Measurements from ENCODE around the gene RTTN.
"Not testable (repeated sequence)": the region's sequence is repeated elsewhere in the genome, so short reads cannot be mapped to it uniquely, and the experiment has no call there.

The RTTN gene

GRCh38 chr18:70149156-70149555, 56.3 kb downstream of the RTTN start:
- no peak for DNase-seq (ENCODE audit: low spot score)

- DNase-seq (ENCODE audit: low spot score): no peak
Observed at GRCh38 chr18:70148039-70148938, 57.2 kb downstream of the RTTN start.

- no peak for DNase-seq (ENCODE audit: low spot score)
Observed at GRCh38 chr18:70146174-70146573, 59.3 kb downstream of the RTTN start.

- no peak for DNase-seq (ENCODE audit: low spot score)
Observed at GRCh38 chr18:70142001-70142400, 63.5 kb downstream of the RTTN start.

GRCh38 chr18:70139138-70139537, 66.3 kb downstream of the RTTN start:
- DNase-seq (ENCODE audit: low spot score): no peak

GRCh38 chr18:70135604-70136003, 69.9 kb downstream of the RTTN start:
- DNase-seq (ENCODE audit: low spot score): no peak

- DNase-seq (ENCODE audit: low spot score): no peak
Observed at GRCh38 chr18:70132999-70133398, 72.5 kb downstream of the RTTN start.

GRCh38 chr18:70128271-70128670, 77.2 kb downstream of the RTTN start:
- no peak for DNase-seq (ENCODE audit: low spot score)

- no peak for DNase-seq (ENCODE audit: low spot score)
Observed at GRCh38 chr18:70127359-70127758, 78.1 kb downstream of the RTTN start.

GRCh38 chr18:70126832-70127231, 78.7 kb downstream of the RTTN start:
- no peak for DNase-seq (ENCODE audit: low spot score)

GRCh38 chr18:70124139-70124538, 81.3 kb downstream of the RTTN start:
- DNase-seq (ENCODE audit: low spot score): no peak

- no peak for DNase-seq (ENCODE audit: low spot score)
Observed at GRCh38 chr18:70121842-70122241, 83.6 kb downstream of the RTTN start.

- DNase-seq (ENCODE audit: low spot score): no peak
Observed at GRCh38 chr18:70116949-70117348, 88.5 kb downstream of the RTTN start.

GRCh38 chr18:70113511-70113910, 92.0 kb downstream of the RTTN start:
- no peak for DNase-seq (ENCODE audit: low spot score)

- no peak for DNase-seq (ENCODE audit: low spot score)
Observed at GRCh38 chr18:70110678-70111077, 94.8 kb downstream of the RTTN start.

GRCh38 chr18:70107091-70107490, 98.4 kb downstream of the RTTN start:
- no peak for DNase-seq (ENCODE audit: low spot score)

GRCh38 chr18:70102854-70103253, 102.6 kb downstream of the RTTN start:
- DNase-seq (ENCODE audit: low spot score): not testable (repeated sequence)

- DNase-seq (ENCODE audit: low spot score): no peak
Observed at GRCh38 chr18:70089858-70090257, 115.6 kb downstream of the RTTN start.

GRCh38 chr18:70086085-70086484, 119.4 kb downstream of the RTTN start:
- DNase-seq (ENCODE audit: low spot score): no peak

GRCh38 chr18:70085641-70086040, 119.8 kb downstream of the RTTN start:
- no peak for DNase-seq (ENCODE audit: low spot score)

- no peak for DNase-seq (ENCODE audit: low spot score)
Observed at GRCh38 chr18:70082430-70082829, 123.1 kb downstream of the RTTN start.

- DNase-seq (ENCODE audit: low spot score): no peak
Observed at GRCh38 chr18:70078106-70078505, 127.4 kb downstream of the RTTN start.

GRCh38 chr18:70075906-70076305, 129.6 kb downstream of the RTTN start:
- no peak for DNase-seq (ENCODE audit: low spot score)

- DNase-seq (ENCODE audit: low spot score): no peak
Observed at GRCh38 chr18:70074116-70074515, 131.4 kb downstream of the RTTN start.

Data from HuH-7 (cell line).